ENCODE results near the gene ENOX1.

ENOX1 gene

DNA sequence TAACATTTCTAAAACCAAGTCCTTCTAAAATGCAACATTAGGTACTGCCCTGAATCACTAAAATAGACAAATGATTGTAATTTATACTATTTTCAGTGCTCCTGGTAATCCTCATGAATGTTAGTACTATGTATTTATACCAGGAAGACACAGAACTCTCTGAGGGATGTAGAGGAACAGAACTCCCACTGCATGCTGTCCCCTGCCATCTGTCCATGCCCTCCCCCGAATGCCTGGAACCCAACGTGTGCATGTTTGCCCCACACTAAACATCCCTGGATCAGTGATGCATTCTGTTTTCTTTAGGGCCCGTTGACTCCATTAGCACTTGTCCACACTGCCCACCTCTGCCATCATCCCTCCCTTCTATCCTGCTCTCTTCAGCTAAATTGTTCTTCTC lies 26.5 kb downstream of the ENOX1 start:
- TF ChIP-seq, protein P1, sequence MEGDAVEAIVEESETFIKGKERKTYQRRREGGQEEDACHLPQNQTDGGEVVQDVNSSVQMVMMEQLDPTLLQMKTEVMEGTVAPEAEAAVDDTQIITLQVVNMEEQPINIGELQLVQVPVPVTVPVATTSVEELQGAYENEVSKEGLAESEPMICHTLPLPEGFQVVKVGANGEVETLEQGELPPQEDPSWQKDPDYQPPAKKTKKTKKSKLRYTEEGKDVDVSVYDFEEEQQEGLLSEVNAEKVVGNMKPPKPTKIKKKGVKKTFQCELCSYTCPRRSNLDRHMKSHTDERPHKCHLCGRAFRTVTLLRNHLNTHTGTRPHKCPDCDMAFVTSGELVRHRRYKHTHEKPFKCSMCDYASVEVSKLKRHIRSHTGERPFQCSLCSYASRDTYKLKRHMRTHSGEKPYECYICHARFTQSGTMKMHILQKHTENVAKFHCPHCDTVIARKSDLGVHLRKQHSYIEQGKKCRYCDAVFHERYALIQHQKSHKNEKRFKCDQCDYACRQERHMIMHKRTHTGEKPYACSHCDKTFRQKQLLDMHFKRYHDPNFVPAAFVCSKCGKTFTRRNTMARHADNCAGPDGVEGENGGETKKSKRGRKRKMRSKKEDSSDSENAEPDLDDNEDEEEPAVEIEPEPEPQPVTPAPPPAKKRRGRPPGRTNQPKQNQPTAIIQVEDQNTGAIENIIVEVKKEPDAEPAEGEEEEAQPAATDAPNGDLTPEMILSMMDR (IDR thresholded peaks at IDR 0.05): no peak

DNA sequence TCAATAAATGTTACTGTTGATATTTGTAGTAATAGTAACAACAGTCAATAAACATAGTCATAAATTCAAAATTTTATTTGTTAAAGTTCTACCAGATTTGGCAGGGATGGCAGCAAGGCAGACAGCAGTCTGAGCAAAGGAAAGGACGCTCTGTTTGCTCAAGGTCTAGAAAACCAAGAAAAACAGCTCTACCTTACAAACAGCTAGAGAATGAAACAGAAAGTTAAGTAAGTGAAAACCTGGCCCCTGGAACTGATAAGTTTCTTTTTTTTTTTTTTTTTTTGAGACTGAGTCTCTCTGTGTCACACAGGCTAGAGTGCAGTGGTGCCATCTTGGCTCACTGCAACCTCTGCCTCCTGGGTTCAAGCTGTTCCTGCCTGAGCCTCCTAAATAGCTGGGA lies 27.9 kb downstream of the ENOX1 start:
- TF ChIP-seq, protein P1 (IDR thresholded peaks at IDR 0.05): no peak

DNA sequence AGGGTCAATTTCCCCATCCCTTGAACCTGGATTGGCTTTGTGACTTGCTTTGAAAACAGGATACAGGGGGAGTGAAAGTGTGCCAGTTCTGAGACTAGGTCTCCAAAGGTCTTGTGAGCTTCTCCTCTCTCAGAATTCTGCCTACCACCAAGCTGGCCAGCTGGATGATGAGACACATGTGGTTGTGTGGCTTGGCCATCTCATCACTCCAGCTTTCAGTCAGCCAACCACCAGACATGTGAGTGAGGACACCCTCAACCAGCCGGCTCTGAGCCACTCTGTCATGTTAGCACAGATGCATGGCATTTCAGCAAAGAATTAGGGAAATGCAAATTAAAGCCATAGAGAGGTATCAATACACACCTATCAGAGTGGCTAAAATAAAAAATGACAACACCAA lies 29.5 kb downstream of the ENOX1 start:
- TF ChIP-seq, protein P1 (IDR thresholded peaks at IDR 0.05): no peak

DNA sequence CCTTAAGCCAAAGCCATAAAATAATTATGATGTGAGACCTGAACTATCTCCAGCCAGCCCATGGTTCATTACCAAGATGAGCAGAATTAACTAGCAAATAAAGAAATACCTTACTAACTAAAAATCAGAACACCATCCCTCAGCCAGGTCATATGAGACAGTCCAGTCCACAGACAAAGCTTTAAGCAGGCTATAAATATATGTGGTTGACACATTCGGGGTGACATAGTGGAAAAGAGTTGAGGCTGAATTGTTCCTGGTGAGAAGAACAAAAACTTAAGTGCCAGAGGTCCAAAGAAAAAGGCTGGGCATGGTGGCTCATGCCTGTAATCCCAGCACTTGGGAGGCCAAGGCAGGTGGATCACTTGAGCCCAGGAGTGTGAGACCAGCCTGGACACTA lies 30.9 kb downstream of the ENOX1 start:
- TF ChIP-seq, protein P1 (IDR thresholded peaks at IDR 0.05): no peak

DNA sequence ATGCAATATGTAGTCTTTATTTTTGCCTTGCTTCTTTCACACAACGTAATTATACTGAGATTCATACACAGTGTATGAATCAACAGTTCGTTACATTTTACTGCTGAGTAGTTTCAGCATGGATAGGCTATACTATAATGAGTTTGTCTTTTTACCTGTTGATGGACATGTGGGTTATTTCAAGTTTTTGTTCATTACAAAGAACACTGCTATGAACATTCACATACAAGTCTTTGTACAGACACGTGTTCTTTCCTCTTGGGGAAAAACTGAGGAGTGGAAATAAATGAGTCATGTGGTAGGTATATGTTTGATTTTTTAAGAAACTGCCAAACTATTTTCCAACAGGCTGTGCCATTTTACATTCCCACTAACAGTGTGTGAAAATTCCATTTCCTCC lies 35.1 kb downstream of the ENOX1 start:
- TF ChIP-seq, protein P1 (IDR thresholded peaks at IDR 0.05): no peak

DNA sequence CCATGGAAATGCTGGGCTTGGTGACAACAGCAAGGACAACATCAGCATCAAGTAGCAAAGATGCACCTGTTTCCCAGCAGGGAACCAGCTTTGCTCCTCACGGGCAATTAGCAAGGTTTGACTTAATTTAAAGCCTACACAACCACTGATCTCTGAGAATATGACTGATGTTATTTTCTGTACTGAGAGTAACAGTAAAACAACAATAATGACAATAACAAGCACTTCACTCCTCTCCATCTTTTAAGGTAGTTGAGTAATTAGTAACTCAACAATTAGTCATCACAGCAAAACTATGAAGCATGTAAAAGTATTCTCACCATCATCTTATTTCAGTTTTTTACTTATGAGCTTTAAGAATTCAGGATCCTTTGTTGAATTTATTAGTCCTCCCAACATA lies 37.3 kb downstream of the ENOX1 start:
- TF ChIP-seq, protein P1 (IDR thresholded peaks at IDR 0.05): no peak

DNA sequence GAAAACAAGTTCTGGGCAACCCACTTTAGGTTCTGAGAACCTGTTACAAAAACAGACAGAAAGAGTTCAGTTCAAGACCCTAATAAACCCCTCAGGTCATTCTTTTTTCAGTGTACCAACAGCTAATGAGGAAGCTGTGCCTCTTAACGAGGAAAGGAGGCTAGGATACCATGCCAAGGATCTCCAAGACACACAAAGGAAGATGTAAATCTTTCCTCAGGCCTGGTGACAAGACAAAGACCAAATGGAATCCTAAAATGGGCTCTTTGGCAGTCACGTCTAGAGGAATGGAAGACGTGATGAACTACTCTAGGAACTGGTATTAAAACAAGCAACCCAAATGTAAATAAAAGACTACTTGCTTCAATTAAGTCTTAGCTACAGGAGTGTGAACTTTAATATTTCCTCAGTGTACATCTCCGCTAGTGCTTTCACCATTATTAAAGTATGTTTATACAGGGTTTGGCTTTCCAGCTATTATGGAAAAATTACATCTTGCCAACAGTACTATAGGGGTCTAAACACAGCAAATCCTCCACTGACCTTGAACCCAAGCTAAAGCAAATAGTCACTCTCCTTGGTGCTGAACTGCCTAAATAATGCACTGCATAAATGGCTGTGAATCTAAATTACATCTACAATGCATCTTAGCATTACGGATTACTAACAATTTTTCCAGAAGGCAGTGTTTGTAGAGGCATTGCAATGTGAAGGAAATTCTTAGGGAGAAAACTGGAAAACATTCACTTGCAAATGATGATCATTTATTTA lies 42.3 kb downstream of the ENOX1 start:
- TF ChIP-seq, protein P1 (IDR thresholded peaks at IDR 0.05): no peak

DNA sequence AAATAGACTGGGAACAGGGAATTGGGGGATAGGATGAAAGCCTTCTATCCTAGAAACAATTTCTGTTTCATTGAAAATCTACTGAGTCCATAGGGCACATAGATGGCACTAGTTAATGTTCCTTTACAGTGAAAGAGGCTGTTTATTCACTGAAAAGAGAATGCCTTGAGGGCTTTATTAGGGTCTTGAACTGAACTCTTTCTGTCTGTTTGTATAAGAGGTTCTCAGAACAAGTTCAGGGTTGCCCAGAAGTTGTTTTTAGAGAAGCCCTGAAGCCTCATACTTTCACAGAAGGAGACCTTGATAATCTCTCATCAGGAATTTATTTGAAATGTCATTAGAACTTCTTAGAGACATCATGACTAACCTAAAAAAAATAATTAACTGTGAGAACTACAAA lies 43.9 kb downstream of the ENOX1 start:
- TF ChIP-seq, protein P1 (IDR thresholded peaks at IDR 0.05): no peak

Measured in LNCAP (cell line).